HepG2 (cell line): ENCODE data around the gene SOCS1. TPM values are rescaled to one million over a fixed set of nuclear protein-coding genes. Genes with fewer than 3 reads are reported as not detected.

Experiments used
- ARID3A ChIP-seq: IDR thresholded peaks from 2 replicates; pipeline ENCODE4 v1.6.1; 2012; ENCODE audit warnings: low read depth, low read length, improper control_type of control experiment
- ATF7-NPFF ChIP-seq: sonication (generic); formaldehyde crosslinking; IDR thresholded peaks from 2 replicates; pipeline ENCODE4 v1.8.1; 2023; ENCODE audit warnings: mild to moderate bottlenecking, low read depth, missing genetic modification reagents, moderate library complexity
- ATRX ChIP-seq: sonication (generic); formaldehyde crosslinking; IDR thresholded peaks from 2 replicates; pipeline ENCODE4 v1.4.0; 2020; ENCODE audit warnings: missing genetic modification reagents, borderline replicate concordance
- CBX5 ChIP-seq: sonication (generic); formaldehyde crosslinking; IDR thresholded peaks from 2 replicates; pipeline ENCODE4 v1.4.0; 2020; ENCODE audit warnings: missing genetic modification reagents, borderline replicate concordance
- EHMT2 ChIP-seq: fragments of 200-600 bp; sonication (generic); IDR thresholded peaks from 2 replicates; pipeline ENCODE4 v1.7.0; 2017; ENCODE audit warnings: antibody characterized with exemption, low read depth, low read length, borderline replicate concordance
- ELF3 ChIP-seq: IDR thresholded peaks from 2 replicates; pipeline ENCODE4 v1.6.1; 2016; ENCODE audit warnings: missing genetic modification reagents, missing compliant biosample characterization
- GATAD2A ChIP-seq: IDR thresholded peaks from 2 replicates; pipeline ENCODE4 v1.6.1; 2016
- GLMP ChIP-seq: sonication (generic); formaldehyde crosslinking; IDR thresholded peaks from 2 replicates; pipeline ENCODE4 v1.9.0; 2021; ENCODE audit warnings: missing genetic modification reagents, mild to moderate bottlenecking, borderline replicate concordance
- GTF2F1 ChIP-seq: fragments of 150-350 bp; IDR thresholded peaks from 2 replicates; pipeline ENCODE4 v1.6.1; 2014; ENCODE audit warnings: low read length
- MBD4 ChIP-seq: IDR thresholded peaks from 2 replicates; pipeline ENCODE4 v1.6.1; 2012; ENCODE audit warnings: low read length, inconsistent platforms, borderline replicate concordance
- NR2C2 ChIP-seq: sonication (generic); formaldehyde crosslinking; IDR thresholded peaks from 2 replicates; pipeline ENCODE4 v1.4.0; 2020; ENCODE audit warnings: missing genetic modification reagents, mild to moderate bottlenecking, moderate library complexity, borderline replicate concordance
- PRMT3 ChIP-seq: sonication (generic); formaldehyde crosslinking; IDR thresholded peaks from 2 replicates; pipeline ENCODE4 v1.8.1; 2022; ENCODE audit warnings: low read depth, mild to moderate bottlenecking, moderate library complexity, missing genetic modification reagents, borderline replicate concordance
- RXRB ChIP-seq: IDR thresholded peaks from 2 replicates; pipeline ENCODE4 v1.6.1; 2016; ENCODE audit warnings: borderline replicate concordance, missing genetic modification reagents, missing compliant biosample characterization
- SOX13 ChIP-seq, 3 experiments: fragments of 450-650 bp in 1 of 3; sonication (generic) in 1 of 3; formaldehyde crosslinking in 1 of 3; IDR thresholded peaks in 2 of 3; conservative IDR thresholded peaks in 1 of 3; 2 replicates each; pipeline versions ENCODE4 v1.5.0 to v1.6.1; 2016 to 2020; ENCODE audit warnings: antibody characterized with exemption in 1 of 3, mild to moderate bottlenecking in 1 of 3, missing compliant biosample characterization in 1 of 3, missing genetic modification reagents in 1 of 3, moderate library complexity in 1 of 3
- YEATS4 ChIP-seq: sonication (generic); formaldehyde crosslinking; IDR thresholded peaks from 2 replicates; pipeline ENCODE4 v1.4.0; 2020; ENCODE audit warnings: missing genetic modification reagents, borderline replicate concordance
- ZMYM3 ChIP-seq: sonication (generic); formaldehyde crosslinking; IDR thresholded peaks from 2 replicates; pipeline ENCODE4 v1.5.1; 2020; ENCODE audit warnings: mild to moderate bottlenecking, missing genetic modification reagents
- ZNF280D ChIP-seq: sonication (generic); formaldehyde crosslinking; IDR thresholded peaks from 2 replicates; pipeline ENCODE4 v1.5.1; 2020; ENCODE audit warnings: mild to moderate bottlenecking, missing genetic modification reagents
- ZNF607 ChIP-seq: sonication (generic); formaldehyde crosslinking; IDR thresholded peaks from 2 replicates; pipeline ENCODE4 v1.5.1; 2020; ENCODE audit warnings: missing genetic modification reagents, mild to moderate bottlenecking, borderline replicate concordance
- ZNF644 ChIP-seq: IDR thresholded peaks from 2 replicates; pipeline ENCODE4 v1.6.1; 2016; ENCODE audit warnings: low read depth
- ZNF782 ChIP-seq: sonication (generic); formaldehyde crosslinking; IDR thresholded peaks from 2 replicates; pipeline ENCODE4 v1.4.0; 2020; ENCODE audit warnings: missing genetic modification reagents, mild to moderate bottlenecking, borderline replicate concordance
- ZNF850 ChIP-seq: sonication (generic); formaldehyde crosslinking; conservative IDR thresholded peaks from 2 replicates; pipeline ENCODE4 v1.9.0; 2021; ENCODE audit warnings: mild to moderate bottlenecking, missing genetic modification reagents
- ZSCAN29 ChIP-seq: sonication (generic); formaldehyde crosslinking; conservative IDR thresholded peaks from 2 replicates; pipeline ENCODE4 v1.4.0; 2020; ENCODE audit warnings: mild to moderate bottlenecking, missing genetic modification reagents
- polyA plus RNA-seq, 8 experiments: library from polyadenylated mRNA; depleted of rRNA in 3 of 8; stranded (reverse) in 7 of 8; unstranded in 1 of 8; fragments of >200 nt; fragmentation: Illumina TruSeq in 4 of 8; extraction: Trizol in 4 of 8; gene quantifications; 2 replicates each; pipeline versions ENCODE4 v1.2.1 to v1.2.3, GENCODE V29; 2011 to 2016; ENCODE audit warnings: low read depth in 4 of 8, missing spikeins in 1 of 8, mixed read lengths in 1 of 8; ENCODE audit not compliant: insufficient read depth in 1 of 8
- total RNA-seq, 5 experiments: library from RNA; depleted of rRNA; stranded (reverse); fragments of >200 nt; fragmentation: Illumina TruSeq; extraction: Trizol; gene quantifications; 2 replicates each; pipeline ENCODE4 v1.2.3, GENCODE V29; 2016; ENCODE audit warnings: low read depth in 1 of 5

SOCS1 gene
- total and polyA plus RNA-seq, 2 of the 13 experiments (the other 11 are each of a cell fraction or from before 2014, with no cell fraction given) = 5.3 to 6.3 TPM

DNA sequence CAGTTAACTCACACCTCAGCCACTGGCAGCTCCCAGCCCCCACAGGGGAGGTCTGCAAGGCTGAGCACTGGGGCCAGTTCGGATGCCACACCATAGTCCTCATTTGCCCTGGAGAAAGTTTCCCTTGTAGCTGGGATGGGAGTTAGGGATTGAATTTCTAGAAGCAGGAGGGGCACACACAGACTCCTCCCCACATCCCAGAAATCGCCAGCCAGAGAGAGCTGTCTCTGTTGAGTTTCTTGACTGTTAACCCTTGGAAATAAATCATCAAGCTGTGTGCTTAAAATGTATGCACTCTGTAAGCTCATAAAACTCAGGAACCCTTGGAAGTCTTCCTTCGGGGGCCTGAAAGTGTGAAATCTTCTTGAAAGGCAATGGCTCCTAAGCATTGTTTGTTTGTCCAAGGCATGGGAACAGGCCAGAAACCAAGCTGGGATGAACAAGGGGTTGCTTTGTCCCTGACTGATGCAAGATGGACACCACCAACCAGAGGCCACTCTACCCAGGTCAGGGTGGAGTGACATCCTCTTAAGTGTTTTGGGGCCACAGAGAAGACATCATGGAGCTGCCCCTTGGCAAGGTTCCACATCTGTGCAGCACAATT is 17.8 kb upstream of the SOCS1 start (continued):
- no peak for TF ChIP-seq ARID3A
- no peak for TF ChIP-seq ZNF607 (CRISPR knock-in tag)
- peak; percentile 72; the same call in 1 of the 2 replicates for TF ChIP-seq EHMT2
- no peak for TF ChIP-seq SOX13 (IDR thresholded peaks at IDR 0.05)
- peak in 1 of 2 experiments; percentile 70; a peak in 1 of 4 replicates for TF ChIP-seq SOX13 (CRISPR knock-in tag; conservative IDR thresholded peaks at IDR 0.05 in 1 of 2, IDR thresholded peaks at IDR 0.05 in 1 of 2)
- no peak for TF ChIP-seq NR2C2 (CRISPR knock-in tag)
- no peak for TF ChIP-seq GTF2F1
- TF ChIP-seq ZSCAN29 = peak; percentile 73; the same call in 1 of the 2 replicates
- TF ChIP-seq RXRB (CRISPR knock-in tag) = peak; percentile 42
- TF ChIP-seq ZMYM3 (CRISPR knock-in tag) = 0 out of 2 replicates have a peak, but pooled peaks have one; percentile 41
- peak; percentile 82 for TF ChIP-seq ZNF280D (CRISPR knock-in tag)
- peak; percentile 85; the same call in 1 of the 2 replicates for TF ChIP-seq CBX5 (CRISPR knock-in tag)
- TF ChIP-seq ZNF782 (CRISPR knock-in tag) = no peak
- no peak for TF ChIP-seq PRMT3 (CRISPR knock-in tag)
- 0 out of 2 replicates have a peak, but pooled peaks have one; percentile 32 for TF ChIP-seq ELF3 (CRISPR knock-in tag)
- peak; percentile 85 for TF ChIP-seq GATAD2A
- no peak for TF ChIP-seq ZNF850 (CRISPR knock-in tag)
- TF ChIP-seq ATF7-NPFF (CRISPR knock-in tag) = no peak
- TF ChIP-seq MBD4 = no peak
- TF ChIP-seq ATRX (CRISPR knock-in tag) = no peak
- peak; percentile 98 for TF ChIP-seq ZNF644
- no peak for TF ChIP-seq GLMP
- TF ChIP-seq YEATS4 (CRISPR knock-in tag) = no peak
